IMR-90 (cell line): ENCODE measurements around the gene FNBP1. TPM values are rescaled to one million over a fixed set of nuclear protein-coding genes. Genes with fewer than 3 reads are reported as not detected.
A peak's percentile ranks its signal among the peaks of the same experiment; 100 is the strongest.

ENCODE experiments used
- ATAC-seq: fragments of 200-7000 bp; cut with Tn5 transposase; 2 replicates; pipeline ENCODE4 v1.9.1; 2020; ENCODE audit warnings: low read depth, mild to moderate bottlenecking, moderate library complexity
- BruUV-seq: library from RNA; stranded (reverse); fragments of 400-500 nt; replicated peaks from 2 replicates; lab custom pipeline; 2021; lab: Mats Ljungman, UMichigan
- CTCF ChIA-PET: fragments of 300-600 bp; formaldehyde crosslinking; extraction: SDS; loops from one replicate; lab custom pipeline; 2021; ENCODE audit warnings: antibody characterized with exemption; lab: Yijun Ruan, JAX
- POLR2A ChIA-PET: fragments of 300-600 bp; sonication (Branson Sonifier 250); formaldehyde crosslinking; loops from one replicate; lab custom pipeline; 2022; ENCODE audit warnings: antibody characterized with exemption; ENCODE audit not compliant: unreplicated experiment; lab: Charles Lee
- DNase-seq: peaks from one replicate; pipeline ENCODE4 v3.0.0; 2013
- H2AFZ ChIP-seq: replicated peaks from 2 replicates; pipeline ENCODE3; 2013; ENCODE audit warnings: low read length, mild to moderate bottlenecking; ENCODE audit not compliant: poor library complexity
- H2AK5ac ChIP-seq: 2 replicates; pipeline ENCODE4 v1.6.1; 2013; ENCODE audit warnings: low read depth, low read length, inconsistent platforms
- H2AK9ac ChIP-seq: replicated peaks from 2 replicates; pipeline ENCODE3; 2013; ENCODE audit warnings: mild to moderate bottlenecking, low read depth, low read length, moderate library complexity; ENCODE audit not compliant: poor library complexity
- H2BK120ac ChIP-seq: 2 replicates; pipeline ENCODE4 v1.6.1; 2013; ENCODE audit warnings: low read depth, low read length, inconsistent platforms
- H2BK15ac ChIP-seq: 3 replicates; pipeline ENCODE4 v1.6.1; 2013; ENCODE audit warnings: low read depth, low read length, inconsistent platforms
- H2BK20ac ChIP-seq: 2 replicates; pipeline ENCODE4 v1.6.1; 2013; ENCODE audit warnings: low read depth, mild to moderate bottlenecking, inconsistent platforms, low read length, moderate library complexity
- H2BK5ac ChIP-seq: 2 replicates; pipeline ENCODE4 v1.6.1; 2013; ENCODE audit warnings: mild to moderate bottlenecking, low read depth, low read length, inconsistent platforms; ENCODE audit not compliant: poor library complexity, severe bottlenecking
- H3K14ac ChIP-seq: replicated peaks from 2 replicates; pipeline ENCODE4 v1.6.1; 2013; ENCODE audit warnings: low read depth, low read length, inconsistent platforms
- H3K18ac ChIP-seq: 2 replicates; pipeline ENCODE4 v1.6.1; 2013; ENCODE audit warnings: low read depth, low read length, control low read depth
- H3K23ac ChIP-seq: 2 replicates; pipeline ENCODE4 v1.6.1; 2013; ENCODE audit warnings: low read depth, low read length, inconsistent platforms
- H3K27ac ChIP-seq: 2 replicates; pipeline ENCODE4 v1.5.1; 2013; ENCODE audit warnings: mild to moderate bottlenecking, control low read depth, low read length; ENCODE audit not compliant: insufficient read depth
- H3K27me3 ChIP-seq: 2 replicates; pipeline ENCODE4 v1.6.1; 2013; ENCODE audit warnings: low read length; ENCODE audit not compliant: control insufficient read depth, insufficient read depth
- H3K36me3 ChIP-seq: 2 replicates; pipeline ENCODE4 v1.6.1; 2013; ENCODE audit warnings: low read length, mixed read lengths; ENCODE audit not compliant: control insufficient read depth, insufficient read depth
- H3K4ac ChIP-seq: 2 replicates; pipeline ENCODE4 v1.6.1; 2013; ENCODE audit warnings: low read depth, low read length, inconsistent platforms
- H3K4me1 ChIP-seq: 2 replicates; pipeline ENCODE4 v1.6.1; 2013; ENCODE audit warnings: low read length, mixed read lengths; ENCODE audit not compliant: control insufficient read depth, insufficient read depth
- H3K4me2 ChIP-seq: 2 replicates; pipeline ENCODE4 v1.6.1; 2013; ENCODE audit warnings: low read depth, mild to moderate bottlenecking, control low read depth, low read length, moderate library complexity
- H3K4me3 ChIP-seq: 2 replicates; pipeline ENCODE4 v1.5.1; 2013; ENCODE audit warnings: low read depth, mild to moderate bottlenecking, control low read depth, low read length, moderate library complexity; ENCODE audit not compliant: insufficient read depth
- H3K56ac ChIP-seq: 2 replicates; pipeline ENCODE4 v1.6.1; 2013; ENCODE audit warnings: low read length, inconsistent platforms; ENCODE audit not compliant: insufficient read depth; ENCODE audit errors: extremely low read depth
- H3K79me1 ChIP-seq, 2 experiments: 2 replicates each; pipeline ENCODE4 v1.6.1; 2013; ENCODE audit warnings: low read length in 2 of 2, inconsistent platforms in 1 of 2, low read depth in 1 of 2
- H3K9ac ChIP-seq: 2 replicates; pipeline ENCODE4 v1.6.1; 2013; ENCODE audit warnings: low read depth, low read length, control low read depth
- H3K9me1 ChIP-seq: 2 replicates; pipeline ENCODE4 v1.6.1; 2013; ENCODE audit warnings: low read length, inconsistent platforms; ENCODE audit not compliant: insufficient read depth
- H3K9me3 ChIP-seq: 2 replicates; pipeline ENCODE4 v1.6.1; 2013; ENCODE audit warnings: low read length; ENCODE audit not compliant: control insufficient read depth, insufficient read depth
- H4K20me1 ChIP-seq: 2 replicates; pipeline ENCODE4 v1.6.1; 2013; ENCODE audit warnings: low read length, inconsistent platforms; ENCODE audit not compliant: insufficient read depth
- H4K5ac ChIP-seq: 2 replicates; pipeline ENCODE4 v1.6.1; 2013; ENCODE audit warnings: mild to moderate bottlenecking, low read depth, low read length, control low read depth
- H4K8ac ChIP-seq, 2 experiments: 2 replicates each; pipeline ENCODE4 v1.6.1; 2013; ENCODE audit warnings: low read depth in 2 of 2, low read length in 2 of 2, control low read depth in 1 of 2, inconsistent platforms in 1 of 2
- H4K91ac ChIP-seq: 2 replicates; pipeline ENCODE4 v1.6.1; 2013; ENCODE audit warnings: low read depth, low read length, inconsistent platforms; ENCODE audit not compliant: insufficient read depth
- BHLHE40 ChIP-seq: fragments of 150-350 bp; IDR thresholded peaks from 2 replicates; pipeline ENCODE4 v1.6.1; 2016; ENCODE audit warnings: mild to moderate bottlenecking, low read depth, low read length
- CEBPB ChIP-seq: IDR thresholded peaks from 2 replicates; pipeline ENCODE4 v1.6.1; 2012; ENCODE audit warnings: low read depth, low read length, improper control_type of control experiment
- CHD1 ChIP-seq: IDR thresholded peaks from 2 replicates; pipeline ENCODE4 v1.6.1; 2012; ENCODE audit warnings: low read depth, low read length, improper control_type of control experiment
- CTCF ChIP-seq: conservative IDR thresholded peaks from 2 replicates; pipeline ENCODE4 v1.5.1; 2012; ENCODE audit warnings: mild to moderate bottlenecking, low read depth, low read length, improper control_type of control experiment
- ELK1 ChIP-seq: fragments of 150-350 bp; IDR thresholded peaks from 2 replicates; pipeline ENCODE4 v1.6.1; 2016; ENCODE audit warnings: low read depth, mild to moderate bottlenecking, low read length, moderate library complexity, borderline replicate concordance
- FOS ChIP-seq: fragments of 150-350 bp; IDR thresholded peaks from 2 replicates; pipeline ENCODE4 v1.6.1; 2016; ENCODE audit warnings: low read depth, low read length
- MAFK ChIP-seq: IDR thresholded peaks from 2 replicates; pipeline ENCODE4 v1.6.1; 2012; ENCODE audit warnings: low read depth, low read length, improper control_type of control experiment
- MAZ ChIP-seq: IDR thresholded peaks from 2 replicates; pipeline ENCODE4 v1.6.1; 2012; ENCODE audit warnings: low read depth, mild to moderate bottlenecking, low read length, improper control_type of control experiment, moderate library complexity, borderline replicate concordance
- MXI1 ChIP-seq: IDR thresholded peaks from 2 replicates; pipeline ENCODE4 v1.6.1; 2012; ENCODE audit warnings: low read depth, mild to moderate bottlenecking, low read length, moderate library complexity, borderline replicate concordance
- NFE2L2 ChIP-seq: fragments of 150-350 bp; IDR thresholded peaks from 2 replicates; pipeline ENCODE4 v1.6.1; 2016; ENCODE audit warnings: low read depth, mild to moderate bottlenecking, low read length
- POLR2A ChIP-seq: IDR thresholded peaks from 2 replicates; pipeline ENCODE4 v1.6.1; 2012; ENCODE audit warnings: mild to moderate bottlenecking, low read depth, low read length
- RAD21 ChIP-seq: IDR thresholded peaks from 2 replicates; pipeline ENCODE4 v1.6.1; 2012; ENCODE audit warnings: low read length, improper control_type of control experiment
- RCOR1 ChIP-seq: IDR thresholded peaks from 2 replicates; pipeline ENCODE4 v1.6.1; 2012; ENCODE audit warnings: mild to moderate bottlenecking, low read length, improper control_type of control experiment; ENCODE audit not compliant: insufficient replicate concordance
- RFX5 ChIP-seq: IDR thresholded peaks from 2 replicates; pipeline ENCODE4 v1.8.0; 2012; ENCODE audit warnings: low read depth, mild to moderate bottlenecking, low read length, moderate library complexity
- SMC3 ChIP-seq: fragments of 150-350 bp; IDR thresholded peaks from 2 replicates; pipeline ENCODE4 v1.6.1; 2016; ENCODE audit warnings: low read depth, mild to moderate bottlenecking, antibody characterized with exemption, low read length, moderate library complexity
- USF2 ChIP-seq: fragments of 150-350 bp; IDR thresholded peaks from 2 replicates; pipeline ENCODE4 v1.6.1; 2017; ENCODE audit warnings: mild to moderate bottlenecking, antibody characterized with exemption, low read length, low read depth
- WGBS, 2 experiments: methylation state at CpG; one replicate each; pipeline versions ENCODE4 v1.1.5 to v1.1.7; 2013; ENCODE audit warnings: missing lambda C conversion rate in 2 of 2; ENCODE audit not compliant: insufficient read length in 1 of 2; ENCODE audit errors: extremely low coverage in 2 of 2; 5-methylcytosine and 5-hydroxymethylcytosine counted together
- dilution Hi-C: fragments of 300-500 bp; cut with HindIII; formaldehyde crosslinking; loops from one replicate; pipeline ENCODE4 v1.14.3; 2018; ENCODE audit warnings: low sequenced_read_pairs; ENCODE audit not compliant: unreplicated experiment
- in situ Hi-C: fragments of 300-500 bp; cut with MboI; formaldehyde crosslinking; loops from 3 replicates; pipeline ENCODE4 v1.14.3; 2019; ENCODE audit warnings: low sequenced_read_pairs, inconsistent platforms, mixed read lengths
- intact Hi-C: fragments of 100-400 bp; cut with micrococcal nuclease; formaldehyde crosslinking; loops from 2 replicates; pipeline ENCODE4 v1.10.0; 2022
- polyA plus RNA-seq, 3 experiments: library from polyadenylated mRNA; depleted of rRNA; stranded (reverse); fragments of >200 nt; gene quantifications; 2 replicates each; pipeline ENCODE4 v1.2.3, GENCODE V29; 2012; ENCODE audit warnings: low replicate concordance in 1 of 3
- total RNA-seq: library from RNA; depleted of rRNA; stranded (reverse); fragments of >200 nt; gene quantifications from 2 replicates; pipeline ENCODE4 v1.2.3, GENCODE V29; 2012

Gene FNBP1
- total and polyA plus RNA-seq, 2 of the 4 experiments (the other 2 are of a cell fraction), result 10.3 to 15.4 TPM

GRCh38 chr9:129849901-129850300 is 193.1 kb downstream of the FNBP1 start:
- Histone ChIP-seq H3K4me1 (no peaks in the 10 kb centered on the region), H3K23ac (no peak overlapping the region), H2AK5ac (no peak overlapping the region), H2BK5ac (no peak overlapping the region), H4K5ac (no peak overlapping the region), H3K14ac (no peak overlapping the region), H3K27me3 (no peaks in the 10 kb centered on the region), H3K27ac (no peak overlapping the region), H3K79me1 (0 out of 4 replicates have a peak, but pooled peaks cover 0 to 3% of the 10 kb centered on the region in 2 experiments), H2AFZ (no peak overlapping the region), H4K8ac (no peak overlapping the region), H3K56ac (no peak overlapping the region), H3K4me2 (no peak overlapping the region), H2AK9ac (no peak overlapping the region), H3K9me3 (no peaks in the 10 kb centered on the region), H3K18ac (no peak overlapping the region), H2BK15ac (no peak overlapping the region), H3K4ac (no peak overlapping the region), H2BK120ac (no peak overlapping the region), H2BK20ac (no peak overlapping the region), H4K20me1 (peaks cover 4% of the 10 kb centered on the region; the same call in 1 of the 2 replicates), H3K9ac (no peak overlapping the region), H3K36me3 (peaks cover 26% of the 10 kb centered on the region), H3K4me3 (no peak overlapping the region), H3K9me1 (peaks cover 3% of the 10 kb centered on the region; the same call in 1 of the 2 replicates), H4K91ac (no peak overlapping the region)
- WGBS, 2 experiments, result 100% methylated on average over 2 of the region's 6 CpGs; no CpG with 5 or more reads in 1 of the 2 experiments
- ChIA-PET CTCF (no interaction called here), POLR2A (no interaction called here)
- ATAC-seq (no peak), DNase-seq (peak; percentile 18)
- no TSS peak for BruUV-seq
- TF ChIP-seq POLR2A, result no peak
- no peak for TF ChIP-seq MAFK
- TF ChIP-seq NFE2L2, result no peak
- no peak for TF ChIP-seq CEBPB
- TF ChIP-seq BHLHE40, result no peak
- TF ChIP-seq FOS, result no peak
- TF ChIP-seq CTCF, result no peak
- no peak for TF ChIP-seq RFX5
- no peak for TF ChIP-seq RCOR1
- TF ChIP-seq USF2, result no peak
- TF ChIP-seq ELK1, result no peak
- TF ChIP-seq CHD1, result no peak
- no peak for TF ChIP-seq RAD21
- TF ChIP-seq MAZ, result no peak
- TF ChIP-seq MXI1, result no peak
- TF ChIP-seq SMC3, result no peak
- dilution Hi-C loops, result no loop called here
- in situ Hi-C loops, result no loop called here
- intact Hi-C loops, result no loop called here
